ENCODE measurements around the gene ZDHHC21.
"Not testable (repeated sequence)": the region's sequence is repeated elsewhere in the genome, so short reads cannot be mapped to it uniquely, and the experiment has no call there.

Gene ZDHHC21

DNA sequence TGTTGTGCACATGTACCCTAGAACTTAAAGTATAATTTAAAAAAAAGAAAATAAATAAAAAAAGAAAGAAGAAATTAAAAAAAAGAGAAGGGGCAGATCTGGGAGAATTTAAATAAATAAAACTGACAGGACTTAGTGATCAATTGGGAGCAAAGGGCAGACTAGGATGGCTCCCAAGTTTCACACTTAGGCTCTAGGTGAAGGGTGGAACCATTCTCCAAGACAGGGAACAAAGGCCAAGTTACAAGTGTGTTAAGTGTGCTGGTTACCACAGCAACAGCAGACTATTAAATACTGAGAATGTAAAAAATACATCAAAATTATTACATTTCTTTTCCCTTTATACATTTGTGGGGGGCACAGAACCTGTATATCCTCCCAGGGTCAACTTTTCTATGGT lies 7.1 kb downstream of the ZDHHC21 start:
- DNase-seq (ENCODE audit: low read depth in 3 of 3, low spot score in 1 of 3) = no peak

DNA sequence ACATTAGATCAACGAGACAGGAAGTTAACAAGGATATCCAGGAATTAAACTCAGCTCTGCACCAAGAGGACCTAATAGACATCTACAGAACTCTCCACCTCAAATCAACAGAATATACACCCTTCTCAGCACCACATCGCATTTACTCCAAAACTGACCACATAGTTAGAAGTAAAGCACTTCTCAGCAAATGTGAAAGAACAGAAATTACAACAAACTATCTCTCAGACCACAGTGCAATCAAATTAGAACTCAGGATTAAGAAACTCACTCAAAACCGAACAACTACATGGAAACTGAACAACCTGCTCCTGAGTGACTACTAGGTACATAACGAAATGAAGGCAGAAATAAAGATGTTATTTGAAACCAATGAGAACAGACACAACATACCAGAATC lies 10.6 kb downstream of the ZDHHC21 start:
- DNase-seq (ENCODE audit: low read depth in 3 of 3, low spot score in 1 of 3) = not testable (repeated sequence)

DNA sequence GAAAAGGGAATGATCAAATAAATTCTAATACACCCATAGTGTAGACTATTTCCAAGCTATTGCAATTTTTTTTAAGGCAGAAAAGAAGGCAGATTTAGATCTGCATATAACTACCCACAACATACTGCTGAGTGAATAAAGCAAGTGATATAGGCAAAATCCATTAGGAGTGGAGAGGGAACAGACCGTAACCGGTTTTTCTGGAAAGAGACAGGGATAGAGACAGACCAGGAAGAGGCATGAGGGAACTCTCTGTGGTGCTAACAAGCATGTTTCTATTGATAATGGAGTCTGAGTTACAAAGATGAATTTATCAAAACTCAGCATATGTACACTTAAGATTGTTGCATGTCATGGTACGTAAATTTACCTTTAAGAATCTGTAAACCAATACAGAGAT lies 14.5 kb downstream of the ZDHHC21 start:
- no peak for DNase-seq (ENCODE audit: low read depth in 3 of 3, low spot score in 1 of 3)

DNA sequence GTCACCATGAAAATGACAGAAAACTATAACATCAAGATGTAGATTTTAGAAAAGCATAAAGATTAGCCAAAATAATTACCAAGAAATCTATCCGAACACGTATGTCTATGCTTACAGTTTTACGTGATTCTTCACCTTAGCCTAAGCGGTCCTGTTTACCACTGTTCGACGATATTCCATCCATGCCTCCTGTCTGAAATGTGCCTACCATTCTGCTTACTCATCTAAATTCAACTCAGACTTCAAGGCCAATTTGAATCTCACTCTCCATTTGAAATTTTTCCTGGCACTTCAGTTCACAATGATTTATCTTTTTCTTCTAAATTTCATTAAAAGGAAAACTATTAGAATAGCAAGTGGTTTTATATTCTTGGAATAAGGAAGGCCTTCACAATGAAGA lies 15.4 kb downstream of the ZDHHC21 start:
- no peak for DNase-seq (ENCODE audit: low read depth in 3 of 3, low spot score in 1 of 3)

DNA sequence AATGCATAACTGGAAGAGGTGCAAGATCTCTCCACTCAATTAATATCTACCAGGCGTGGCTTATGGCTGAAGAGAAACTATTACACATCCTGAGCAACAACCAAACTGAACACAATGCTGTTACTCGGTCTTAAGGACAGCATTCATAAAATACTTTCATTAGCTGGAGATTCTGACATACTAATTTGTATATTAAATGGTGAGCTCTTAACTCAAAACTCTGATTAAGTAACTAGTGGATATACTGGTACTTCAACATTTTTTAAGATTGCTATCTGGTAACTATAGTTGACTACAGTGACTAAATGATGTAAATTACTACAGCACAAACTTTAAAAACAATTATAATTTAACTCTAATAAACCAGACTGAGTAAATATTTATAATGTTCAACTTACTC lies 15.8 kb downstream of the ZDHHC21 start:
- DNase-seq (ENCODE audit: low read depth in 3 of 3, low spot score in 1 of 3) = no peak

DNA sequence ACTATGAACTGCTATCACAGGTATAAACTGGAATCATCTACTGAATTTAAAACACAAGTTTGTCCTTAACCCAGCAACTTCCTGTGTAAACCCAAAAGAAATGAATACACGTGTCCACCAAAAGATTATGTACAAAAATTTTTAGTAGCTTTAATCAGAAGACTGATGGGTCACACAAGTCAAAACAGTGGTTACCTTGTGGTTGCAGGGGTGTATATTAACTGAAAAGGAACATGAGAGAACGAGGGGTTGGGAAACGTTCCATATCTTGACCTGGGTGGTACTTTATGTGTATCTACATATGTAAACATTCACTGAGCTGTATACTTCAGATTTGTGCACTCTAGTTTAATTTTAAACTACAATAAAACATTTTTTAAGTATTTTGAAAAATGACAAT lies 18.6 kb downstream of the ZDHHC21 start:
- DNase-seq (ENCODE audit: low read depth in 3 of 3, low spot score in 1 of 3) = no peak

DNA sequence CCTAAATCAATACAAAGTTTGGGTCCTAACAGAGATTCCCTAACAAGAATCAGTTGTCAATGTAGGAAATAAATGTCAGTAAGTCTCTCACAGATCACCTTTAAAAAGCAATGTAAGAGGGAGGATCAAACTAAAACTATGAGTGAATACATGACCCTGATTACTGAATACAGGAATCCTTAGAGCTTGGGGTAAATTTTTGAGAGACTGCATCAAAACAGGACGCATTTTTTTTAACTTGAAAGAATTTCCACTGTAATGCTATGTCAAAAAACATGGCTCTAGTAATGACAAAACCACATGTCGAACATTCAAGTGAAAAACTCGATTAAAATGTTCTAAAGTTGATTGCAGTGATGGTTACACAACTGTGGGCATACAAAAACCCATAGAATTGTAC lies 21.9 kb downstream of the ZDHHC21 start:
- no peak for DNase-seq (ENCODE audit: low read depth in 3 of 3, low spot score in 1 of 3)

DNA sequence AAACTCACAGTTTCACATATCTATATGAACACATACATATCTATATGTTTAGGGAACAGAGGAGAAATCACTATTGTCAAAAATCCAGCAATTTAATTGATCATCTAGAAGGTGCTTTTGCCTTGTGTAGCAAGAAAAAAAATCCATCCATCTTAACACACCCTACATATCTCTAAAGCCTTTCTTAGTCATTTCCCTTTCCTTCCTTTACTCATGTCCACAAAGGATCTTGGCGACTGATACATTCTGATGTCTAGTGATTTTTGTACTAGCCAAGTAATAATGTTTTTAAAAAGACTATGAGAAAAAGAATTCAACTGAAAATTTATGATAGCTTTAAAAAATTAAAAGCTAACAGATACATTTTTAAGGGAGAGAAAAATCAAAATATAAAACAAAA lies 22.5 kb downstream of the ZDHHC21 start:
- DNase-seq (ENCODE audit: low read depth in 3 of 3, low spot score in 1 of 3) = no peak

DNA sequence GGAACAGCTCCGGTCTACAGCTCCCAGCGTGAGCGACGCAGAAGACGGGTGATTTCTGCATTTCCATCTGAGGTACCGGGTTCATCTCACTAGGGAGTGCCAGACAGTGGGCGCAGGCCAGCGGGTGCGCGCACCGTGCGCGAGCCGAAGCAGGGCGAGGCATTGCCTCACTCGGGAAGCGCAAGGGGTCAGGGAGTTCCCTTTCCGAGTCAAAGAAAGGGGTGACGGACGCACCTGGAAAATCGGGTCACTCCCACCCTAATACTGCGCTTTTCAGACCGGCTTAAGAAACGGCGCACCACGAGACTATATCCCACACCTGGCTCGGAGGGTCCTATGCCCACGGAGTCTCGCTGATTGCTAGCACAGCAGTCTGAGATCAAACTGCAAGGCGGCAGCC lies 29.2 kb downstream of the ZDHHC21 start:
- not testable (repeated sequence) for DNase-seq (ENCODE audit: low read depth in 3 of 3, low spot score in 1 of 3)

DNA sequence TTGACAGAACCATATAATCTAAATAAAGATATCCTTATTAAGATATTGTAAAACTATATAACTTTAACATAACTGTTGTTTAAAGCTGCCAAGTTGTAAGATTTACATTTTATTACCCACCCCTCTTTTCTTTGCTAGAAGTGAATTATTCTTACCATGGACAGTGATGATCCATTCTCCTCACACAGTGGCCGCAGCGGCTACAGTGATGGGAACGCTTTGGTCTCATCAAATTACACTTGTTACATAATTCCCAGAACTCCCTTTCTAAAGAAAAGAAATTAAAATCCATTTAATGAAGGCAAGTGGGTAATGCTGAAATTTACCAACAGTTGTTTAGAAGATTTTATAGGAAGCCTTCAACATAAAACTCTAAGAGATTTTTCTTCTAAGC lies 31.2 kb downstream of the ZDHHC21 start:
- no peak for DNase-seq (ENCODE audit: low read depth in 3 of 3, low spot score in 1 of 3)

DNA sequence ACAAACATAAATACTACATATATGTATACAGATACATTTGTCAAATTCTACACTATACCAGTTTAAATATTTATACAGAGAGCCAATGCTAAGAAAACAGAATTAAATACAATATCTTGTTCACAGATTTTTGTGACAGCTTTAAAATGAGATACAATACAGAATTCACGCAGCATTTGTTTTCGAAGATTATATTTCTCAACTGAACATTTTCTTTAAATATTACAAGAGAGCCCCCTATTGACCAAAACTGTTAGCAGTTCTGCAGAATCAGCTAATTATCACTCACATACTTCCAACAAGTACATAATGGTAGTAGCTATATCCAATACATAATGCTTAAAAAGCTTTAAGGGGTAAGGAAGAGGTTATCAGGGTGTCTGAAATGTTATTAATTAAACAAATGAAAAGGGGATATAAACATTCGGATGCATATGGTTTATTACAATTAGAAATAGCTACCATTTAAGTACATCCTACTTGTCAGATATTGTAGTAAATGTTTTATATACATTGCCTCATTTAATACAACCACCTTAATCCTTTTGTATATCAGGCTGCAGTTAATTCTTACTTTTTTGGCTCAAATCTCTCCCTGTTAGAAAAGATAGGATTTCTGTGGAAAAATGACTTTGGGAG lies 31.7 kb downstream of the ZDHHC21 start:
- no peak for DNase-seq (ENCODE audit: low read depth in 3 of 3, low spot score in 1 of 3)

DNA sequence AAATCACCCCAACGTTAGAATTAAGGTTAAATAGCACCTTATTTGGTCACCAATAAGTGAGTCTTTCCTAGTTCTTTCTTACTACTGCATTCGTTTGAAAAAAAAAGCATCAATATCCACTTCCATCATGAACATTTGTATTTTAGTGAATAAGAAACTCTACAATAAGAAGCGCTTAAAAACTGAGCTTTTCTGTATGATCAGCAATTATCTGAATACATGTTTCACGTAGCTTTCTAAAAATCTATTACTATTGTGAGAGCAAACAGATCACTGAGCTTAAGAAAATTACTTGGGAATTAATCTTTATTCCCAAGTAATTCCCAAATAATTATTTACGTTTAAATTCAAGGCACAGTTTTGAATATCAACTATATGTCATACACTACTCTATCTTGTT lies 32.5 kb downstream of the ZDHHC21 start:
- no peak for DNase-seq (ENCODE audit: low read depth in 3 of 3, low spot score in 1 of 3)

DNA sequence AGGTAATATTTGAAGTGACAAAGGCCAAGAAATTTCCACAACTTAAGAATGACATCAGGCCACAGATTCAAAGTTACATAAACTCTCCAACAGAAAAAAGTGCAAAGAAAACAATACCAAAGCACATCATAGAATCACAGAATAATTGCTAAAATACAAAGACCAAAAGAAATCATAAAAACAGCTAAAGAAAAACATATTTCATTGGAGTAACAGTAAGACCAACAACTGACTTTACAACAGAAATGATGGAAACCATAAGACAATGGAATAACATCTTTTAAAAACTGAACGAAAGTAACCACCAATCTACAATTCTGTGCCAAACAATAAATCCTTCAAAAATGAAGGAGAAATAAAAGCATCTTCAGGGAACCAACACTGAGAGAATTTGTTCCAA lies 38.3 kb downstream of the ZDHHC21 start:
- DNase-seq (ENCODE audit: low read depth in 3 of 3, low spot score in 1 of 3) = no peak

DNA sequence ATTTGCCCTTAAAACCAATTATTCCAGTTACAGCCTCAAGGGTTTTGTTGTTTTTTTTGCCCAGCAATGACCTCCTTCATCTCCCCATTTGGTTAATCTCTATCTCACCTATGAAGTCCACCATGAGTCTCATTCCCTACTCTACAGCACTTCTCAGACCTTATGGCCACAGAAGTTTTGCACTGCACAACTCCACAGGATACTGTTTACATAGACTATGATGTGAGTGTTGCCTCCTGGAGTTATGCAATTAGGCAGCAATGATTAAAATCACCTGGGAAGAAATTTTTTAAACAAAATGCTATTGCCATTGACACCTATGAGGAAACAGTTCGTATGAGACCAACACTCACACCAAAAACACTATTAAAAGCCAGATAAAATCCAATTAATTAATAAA lies 39.7 kb downstream of the ZDHHC21 start:
- no peak for DNase-seq (ENCODE audit: low read depth in 3 of 3, low spot score in 1 of 3)

DNA sequence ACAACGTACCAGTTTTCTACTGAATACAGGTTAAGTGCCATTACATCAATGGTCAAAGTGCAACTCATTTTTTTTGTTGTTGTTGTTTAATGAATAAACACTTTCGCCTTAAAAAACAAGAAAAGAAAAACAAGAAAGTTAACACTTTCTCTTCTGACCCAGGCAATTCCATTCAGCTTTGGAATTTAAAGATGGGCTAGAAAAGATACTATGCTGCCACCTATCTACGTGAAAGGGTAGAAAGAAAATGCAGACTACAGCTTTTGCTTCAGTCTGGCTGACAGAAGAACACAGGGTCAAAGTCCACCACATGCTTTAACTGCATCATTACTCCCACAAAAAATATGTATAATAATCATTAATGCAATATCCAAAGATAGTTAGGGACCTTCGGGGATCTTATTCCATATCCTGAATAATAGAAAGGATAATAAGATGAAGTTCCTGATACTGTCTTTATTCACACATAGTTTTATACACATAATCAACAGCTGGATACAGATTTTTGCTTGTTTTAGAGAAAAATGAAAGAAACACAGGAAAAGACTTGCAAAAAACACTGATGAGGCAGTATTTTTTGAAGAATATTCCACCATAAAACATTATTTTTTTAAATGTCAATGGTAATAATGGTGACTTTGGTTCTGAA lies 40.4 kb downstream of the ZDHHC21 start:
- no peak for DNase-seq (ENCODE audit: low read depth in 3 of 3, low spot score in 1 of 3)

DNA sequence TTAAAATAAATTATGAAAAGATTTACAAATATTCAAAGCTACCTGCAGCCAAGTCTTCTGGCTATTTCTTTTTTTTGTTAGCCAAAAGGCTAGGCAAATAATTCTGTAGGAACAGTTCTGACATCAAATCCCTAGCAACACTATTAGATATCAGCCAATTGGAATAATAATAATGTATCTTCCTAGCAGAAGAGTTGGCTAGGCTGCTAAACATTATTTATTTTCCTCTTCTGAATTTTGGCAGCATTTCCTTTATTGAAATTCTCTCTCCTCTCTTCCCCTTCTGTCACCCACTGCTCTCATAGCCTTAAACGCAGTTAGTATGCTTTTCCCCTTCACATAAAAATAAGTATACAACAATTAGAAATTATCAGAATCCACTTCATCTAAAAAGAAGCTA lies 42.6 kb downstream of the ZDHHC21 start:
- no peak for DNase-seq (ENCODE audit: low read depth in 3 of 3, low spot score in 1 of 3)

DNA sequence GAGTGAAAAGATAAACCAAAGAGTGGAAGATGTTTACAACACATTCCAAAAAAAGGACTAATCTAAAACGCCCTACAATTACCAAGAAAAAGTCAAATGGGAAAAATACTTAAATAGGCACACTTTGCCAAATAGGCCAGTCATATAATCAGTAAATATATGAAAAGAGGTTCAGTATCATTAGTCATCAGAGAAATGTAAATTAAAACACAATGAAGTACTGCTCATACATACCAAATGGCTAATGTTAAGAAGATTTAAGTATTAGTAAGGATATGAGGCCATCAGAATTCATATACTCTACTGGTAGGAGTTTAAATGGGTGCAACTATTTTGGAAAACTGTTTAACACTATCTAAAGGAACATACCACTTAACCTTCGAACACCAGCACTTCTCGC lies 47.6 kb downstream of the ZDHHC21 start:
- DNase-seq (ENCODE audit: low read depth in 3 of 3, low spot score in 1 of 3) = no peak

DNA sequence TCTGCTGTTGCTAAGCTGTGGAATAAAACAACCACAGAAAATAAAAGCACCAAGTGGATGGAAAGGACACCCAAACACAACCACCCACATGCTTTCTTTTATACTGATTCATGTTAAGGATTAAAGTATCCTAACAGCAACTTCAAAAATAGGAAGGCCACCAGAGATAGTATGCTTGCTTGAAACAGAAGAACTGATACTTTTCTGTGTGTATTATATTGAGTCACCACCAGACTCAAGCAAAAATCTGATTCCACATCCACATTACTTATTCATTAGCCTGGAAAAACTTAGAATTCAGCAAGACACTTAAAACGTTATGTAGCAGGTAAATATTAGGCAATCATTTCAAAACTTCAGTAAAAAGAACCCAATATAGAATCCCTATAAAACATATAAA lies 52.3 kb downstream of the ZDHHC21 start:
- DNase-seq (ENCODE audit: low read depth in 3 of 3, low spot score in 1 of 3) = no peak

DNA sequence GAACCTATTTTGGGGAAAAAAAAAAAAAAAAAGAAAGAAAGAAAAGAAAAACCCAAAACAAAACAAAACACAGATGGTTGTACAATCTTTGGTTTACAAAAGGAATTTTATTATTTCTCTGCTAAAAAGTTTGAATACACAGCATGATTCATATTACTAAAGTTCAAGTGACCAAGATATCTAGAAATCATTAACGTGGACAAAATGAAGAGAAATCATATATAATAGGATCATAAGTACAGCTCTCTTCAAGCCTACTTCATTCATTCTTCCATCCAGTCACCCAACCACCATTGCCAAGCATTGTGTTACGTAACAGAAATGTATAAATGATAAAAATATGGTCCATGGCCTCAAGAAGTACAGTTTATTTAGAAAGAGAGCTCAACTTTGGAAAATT lies 52.9 kb downstream of the ZDHHC21 start:
- DNase-seq (ENCODE audit: low read depth in 3 of 3, low spot score in 1 of 3) = no peak

DNA sequence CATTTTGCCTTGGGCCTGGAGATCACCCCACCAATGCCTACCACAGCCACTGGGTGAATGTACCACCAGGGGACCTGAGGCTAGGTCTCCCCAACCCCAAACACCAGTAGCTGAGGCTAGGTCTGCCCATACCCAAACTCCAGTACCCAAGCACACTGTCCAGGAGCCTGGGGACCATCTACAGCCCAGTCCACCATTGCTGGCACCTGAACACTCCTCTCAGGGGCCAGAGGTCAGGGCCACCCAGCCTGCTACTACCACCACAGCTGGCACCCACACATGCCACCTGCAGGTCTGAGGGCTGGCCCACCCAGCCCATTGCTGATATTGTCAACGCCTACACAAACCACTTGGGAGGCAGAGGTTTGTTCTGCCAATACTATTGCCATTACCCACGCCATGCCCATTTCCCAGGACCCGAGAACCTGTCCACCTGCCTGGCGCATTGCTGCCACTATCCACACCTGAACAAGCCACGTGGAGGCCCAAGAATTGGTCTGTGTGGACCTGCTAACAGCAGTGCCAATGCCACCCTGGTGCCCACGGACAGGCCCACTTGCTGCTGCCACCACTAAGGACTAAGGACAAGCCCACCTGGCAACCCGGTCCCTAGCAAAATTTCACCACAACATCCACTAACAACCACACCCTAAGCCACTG lies 59.2 kb downstream of the ZDHHC21 start:
- DNase-seq (ENCODE audit: low read depth in 3 of 3, low spot score in 1 of 3) = no peak

DNA sequence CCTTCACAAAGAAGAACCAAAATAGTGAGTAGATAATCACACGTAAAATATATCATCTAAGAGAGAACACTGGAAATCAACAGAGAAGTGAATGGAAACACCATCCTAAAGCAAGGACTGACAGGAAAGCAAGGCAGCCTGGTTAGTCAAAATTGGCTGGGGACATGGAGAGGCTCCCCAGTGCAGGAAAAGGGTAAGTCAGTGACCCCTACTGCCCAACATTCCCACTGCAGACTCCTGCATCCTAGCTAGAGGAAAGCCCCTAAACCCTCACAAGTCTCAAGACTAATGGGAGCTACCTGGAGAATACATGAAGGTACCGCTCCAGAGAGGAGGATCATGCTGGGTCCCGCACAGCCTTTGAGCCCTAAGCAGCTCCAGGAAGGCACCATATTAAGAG lies 60.1 kb downstream of the ZDHHC21 start:
- no peak for DNase-seq (ENCODE audit: low read depth in 3 of 3, low spot score in 1 of 3)

DNA sequence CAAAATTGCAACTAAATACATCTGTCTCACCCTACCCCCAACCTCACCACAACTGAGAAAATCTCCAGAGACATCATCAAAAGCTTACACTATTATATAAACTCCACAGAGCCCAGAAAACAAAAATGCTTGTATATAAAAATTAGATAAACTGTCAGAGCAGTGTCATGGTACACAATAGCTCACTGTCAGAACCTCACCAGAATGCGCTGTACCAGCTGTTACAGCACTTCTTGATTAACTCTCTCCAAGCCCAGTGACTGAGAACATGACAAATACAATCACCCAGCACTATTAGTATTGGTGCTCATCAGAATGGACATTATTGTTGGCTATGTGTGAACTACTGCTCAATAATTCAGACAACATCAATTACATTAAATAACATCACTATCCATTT lies 65.7 kb downstream of the ZDHHC21 start:
- DNase-seq (ENCODE audit: low read depth in 3 of 3, low spot score in 1 of 3) = no peak
